IMR-90 (cell line): ENCODE results near the gene KCNIP1. TPM values are rescaled to one million over a fixed set of nuclear protein-coding genes. Genes with fewer than 3 reads are reported as not detected.

ENCODE experiments used
- ATAC-seq: fragments of 200-7000 bp; cut with Tn5 transposase; 2 replicates; pipeline ENCODE4 v1.9.1; 2020; ENCODE audit warnings: low read depth, mild to moderate bottlenecking, moderate library complexity
- BruUV-seq: library from RNA; stranded (reverse); fragments of 400-500 nt; replicated peaks from 2 replicates; lab custom pipeline; 2021; lab: Mats Ljungman, UMichigan
- CTCF ChIA-PET: fragments of 300-600 bp; formaldehyde crosslinking; extraction: SDS; loops from one replicate; lab custom pipeline; 2021; ENCODE audit warnings: antibody characterized with exemption; lab: Yijun Ruan, JAX
- POLR2A ChIA-PET: fragments of 300-600 bp; sonication (Branson Sonifier 250); formaldehyde crosslinking; loops from one replicate; lab custom pipeline; 2022; ENCODE audit warnings: antibody characterized with exemption; ENCODE audit not compliant: unreplicated experiment; lab: Charles Lee
- DNase-seq: peaks from one replicate; pipeline ENCODE4 v3.0.0; 2013
- H2AFZ ChIP-seq: replicated peaks from 2 replicates; pipeline ENCODE3; 2013; ENCODE audit warnings: low read length, mild to moderate bottlenecking; ENCODE audit not compliant: poor library complexity
- H2AK5ac ChIP-seq: 2 replicates; pipeline ENCODE4 v1.6.1; 2013; ENCODE audit warnings: low read depth, low read length, inconsistent platforms
- H2AK9ac ChIP-seq: replicated peaks from 2 replicates; pipeline ENCODE3; 2013; ENCODE audit warnings: mild to moderate bottlenecking, low read depth, low read length, moderate library complexity; ENCODE audit not compliant: poor library complexity
- H2BK120ac ChIP-seq: 2 replicates; pipeline ENCODE4 v1.6.1; 2013; ENCODE audit warnings: low read depth, low read length, inconsistent platforms
- H2BK15ac ChIP-seq: 3 replicates; pipeline ENCODE4 v1.6.1; 2013; ENCODE audit warnings: low read depth, low read length, inconsistent platforms
- H2BK20ac ChIP-seq: 2 replicates; pipeline ENCODE4 v1.6.1; 2013; ENCODE audit warnings: low read depth, mild to moderate bottlenecking, inconsistent platforms, low read length, moderate library complexity
- H2BK5ac ChIP-seq: 2 replicates; pipeline ENCODE4 v1.6.1; 2013; ENCODE audit warnings: mild to moderate bottlenecking, low read depth, low read length, inconsistent platforms; ENCODE audit not compliant: poor library complexity, severe bottlenecking
- H3K14ac ChIP-seq: replicated peaks from 2 replicates; pipeline ENCODE4 v1.6.1; 2013; ENCODE audit warnings: low read depth, low read length, inconsistent platforms
- H3K18ac ChIP-seq: 2 replicates; pipeline ENCODE4 v1.6.1; 2013; ENCODE audit warnings: low read depth, low read length, control low read depth
- H3K23ac ChIP-seq: 2 replicates; pipeline ENCODE4 v1.6.1; 2013; ENCODE audit warnings: low read depth, low read length, inconsistent platforms
- H3K27ac ChIP-seq: 2 replicates; pipeline ENCODE4 v1.5.1; 2013; ENCODE audit warnings: mild to moderate bottlenecking, control low read depth, low read length; ENCODE audit not compliant: insufficient read depth
- H3K27me3 ChIP-seq: 2 replicates; pipeline ENCODE4 v1.6.1; 2013; ENCODE audit warnings: low read length; ENCODE audit not compliant: control insufficient read depth, insufficient read depth
- H3K36me3 ChIP-seq: 2 replicates; pipeline ENCODE4 v1.6.1; 2013; ENCODE audit warnings: low read length, mixed read lengths; ENCODE audit not compliant: control insufficient read depth, insufficient read depth
- H3K4ac ChIP-seq: 2 replicates; pipeline ENCODE4 v1.6.1; 2013; ENCODE audit warnings: low read depth, low read length, inconsistent platforms
- H3K4me1 ChIP-seq: 2 replicates; pipeline ENCODE4 v1.6.1; 2013; ENCODE audit warnings: low read length, mixed read lengths; ENCODE audit not compliant: control insufficient read depth, insufficient read depth
- H3K4me2 ChIP-seq: 2 replicates; pipeline ENCODE4 v1.6.1; 2013; ENCODE audit warnings: low read depth, mild to moderate bottlenecking, control low read depth, low read length, moderate library complexity
- H3K4me3 ChIP-seq: 2 replicates; pipeline ENCODE4 v1.5.1; 2013; ENCODE audit warnings: low read depth, mild to moderate bottlenecking, control low read depth, low read length, moderate library complexity; ENCODE audit not compliant: insufficient read depth
- H3K56ac ChIP-seq: 2 replicates; pipeline ENCODE4 v1.6.1; 2013; ENCODE audit warnings: low read length, inconsistent platforms; ENCODE audit not compliant: insufficient read depth; ENCODE audit errors: extremely low read depth
- H3K79me1 ChIP-seq, 2 experiments: 2 replicates each; pipeline ENCODE4 v1.6.1; 2013; ENCODE audit warnings: low read length in 2 of 2, inconsistent platforms in 1 of 2, low read depth in 1 of 2
- H3K9ac ChIP-seq: 2 replicates; pipeline ENCODE4 v1.6.1; 2013; ENCODE audit warnings: low read depth, low read length, control low read depth
- H3K9me1 ChIP-seq: 2 replicates; pipeline ENCODE4 v1.6.1; 2013; ENCODE audit warnings: low read length, inconsistent platforms; ENCODE audit not compliant: insufficient read depth
- H3K9me3 ChIP-seq: 2 replicates; pipeline ENCODE4 v1.6.1; 2013; ENCODE audit warnings: low read length; ENCODE audit not compliant: control insufficient read depth, insufficient read depth
- H4K20me1 ChIP-seq: 2 replicates; pipeline ENCODE4 v1.6.1; 2013; ENCODE audit warnings: low read length, inconsistent platforms; ENCODE audit not compliant: insufficient read depth
- H4K5ac ChIP-seq: 2 replicates; pipeline ENCODE4 v1.6.1; 2013; ENCODE audit warnings: mild to moderate bottlenecking, low read depth, low read length, control low read depth
- H4K8ac ChIP-seq, 2 experiments: 2 replicates each; pipeline ENCODE4 v1.6.1; 2013; ENCODE audit warnings: low read depth in 2 of 2, low read length in 2 of 2, control low read depth in 1 of 2, inconsistent platforms in 1 of 2
- H4K91ac ChIP-seq: 2 replicates; pipeline ENCODE4 v1.6.1; 2013; ENCODE audit warnings: low read depth, low read length, inconsistent platforms; ENCODE audit not compliant: insufficient read depth
- CTCF ChIP-seq: conservative IDR thresholded peaks from 2 replicates; pipeline ENCODE4 v1.5.1; 2012; ENCODE audit warnings: mild to moderate bottlenecking, low read depth, low read length, improper control_type of control experiment
- ELK1 ChIP-seq: fragments of 150-350 bp; IDR thresholded peaks from 2 replicates; pipeline ENCODE4 v1.6.1; 2016; ENCODE audit warnings: low read depth, mild to moderate bottlenecking, low read length, moderate library complexity, borderline replicate concordance
- MAFK ChIP-seq: IDR thresholded peaks from 2 replicates; pipeline ENCODE4 v1.6.1; 2012; ENCODE audit warnings: low read depth, low read length, improper control_type of control experiment
- MAZ ChIP-seq: IDR thresholded peaks from 2 replicates; pipeline ENCODE4 v1.6.1; 2012; ENCODE audit warnings: low read depth, mild to moderate bottlenecking, low read length, improper control_type of control experiment, moderate library complexity, borderline replicate concordance
- NFE2L2 ChIP-seq: fragments of 150-350 bp; IDR thresholded peaks from 2 replicates; pipeline ENCODE4 v1.6.1; 2016; ENCODE audit warnings: low read depth, mild to moderate bottlenecking, low read length
- RAD21 ChIP-seq: IDR thresholded peaks from 2 replicates; pipeline ENCODE4 v1.6.1; 2012; ENCODE audit warnings: low read length, improper control_type of control experiment
- SMC3 ChIP-seq: fragments of 150-350 bp; IDR thresholded peaks from 2 replicates; pipeline ENCODE4 v1.6.1; 2016; ENCODE audit warnings: low read depth, mild to moderate bottlenecking, antibody characterized with exemption, low read length, moderate library complexity
- WGBS, 2 experiments: methylation state at CpG; one replicate each; pipeline versions ENCODE4 v1.1.5 to v1.1.7; 2013; ENCODE audit warnings: missing lambda C conversion rate in 2 of 2; ENCODE audit not compliant: insufficient read length in 1 of 2; ENCODE audit errors: extremely low coverage in 2 of 2; 5-methylcytosine and 5-hydroxymethylcytosine counted together
- dilution Hi-C: fragments of 300-500 bp; cut with HindIII; formaldehyde crosslinking; loops from one replicate; pipeline ENCODE4 v1.14.3; 2018; ENCODE audit warnings: low sequenced_read_pairs; ENCODE audit not compliant: unreplicated experiment
- in situ Hi-C: fragments of 300-500 bp; cut with MboI; formaldehyde crosslinking; loops from 3 replicates; pipeline ENCODE4 v1.14.3; 2019; ENCODE audit warnings: low sequenced_read_pairs, inconsistent platforms, mixed read lengths
- intact Hi-C: fragments of 100-400 bp; cut with micrococcal nuclease; formaldehyde crosslinking; loops from 2 replicates; pipeline ENCODE4 v1.10.0; 2022
- polyA plus RNA-seq, 3 experiments: library from polyadenylated mRNA; depleted of rRNA; stranded (reverse); fragments of >200 nt; gene quantifications; 2 replicates each; pipeline ENCODE4 v1.2.3, GENCODE V29; 2012; ENCODE audit warnings: low replicate concordance in 1 of 3
- total RNA-seq: library from RNA; depleted of rRNA; stranded (reverse); fragments of >200 nt; gene quantifications from 2 replicates; pipeline ENCODE4 v1.2.3, GENCODE V29; 2012

KCNIP1 gene
- total and polyA plus RNA-seq, 2 of the 4 experiments (the other 2 are of a cell fraction) = not detected

- no peak overlapping the region for H2BK120ac ChIP-seq
- H3K23ac ChIP-seq = no peak overlapping the region
- no peak overlapping the region for H3K9ac ChIP-seq
- no peak overlapping the region for H4K5ac ChIP-seq
- no peaks in the 10 kb centered on the region for H3K36me3 ChIP-seq
- H3K9me3 ChIP-seq = no peaks in the 10 kb centered on the region
- whole genome bisulfite sequencing, 2 experiments = no CpG with 5 or more reads among the region's 4 CpGs
- POLR2A ChIA-PET = no interaction called here
- no peak overlapping the region for H3K4ac ChIP-seq
- no peak overlapping the region for H3K18ac ChIP-seq
- dilution Hi-C loops (no loop called here), intact Hi-C loops (no loop called here), in situ Hi-C loops (no loop called here)
- H2AFZ ChIP-seq = no peak overlapping the region
- no peak overlapping the region for H3K4me3 ChIP-seq
- H2BK5ac ChIP-seq = no peak overlapping the region
- CTCF ChIA-PET = no interaction called here
- no peak overlapping the region for H4K8ac ChIP-seq
- no peak for TF ChIP-seq RAD21
- no peak for TF ChIP-seq CTCF
- TF ChIP-seq NFE2L2 = no peak
- no peak for TF ChIP-seq MAFK
- no peak for TF ChIP-seq ELK1
- no peak for TF ChIP-seq SMC3
- no peak for TF ChIP-seq MAZ
- H3K4me2 ChIP-seq = no peak overlapping the region
- peaks cover 4% of the 10 kb centered on the region; the same call in 1 of the 2 replicates for H3K27me3 ChIP-seq
- H4K20me1 ChIP-seq = no peaks in the 10 kb centered on the region
- ATAC-seq = no peak
- H3K9me1 ChIP-seq = no peaks in the 10 kb centered on the region; the same call in 1 of the 2 replicates
- H4K91ac ChIP-seq = no peak overlapping the region
- H2BK15ac ChIP-seq = no peak overlapping the region
- H3K79me1 ChIP-seq = no peaks in the 10 kb centered on the region
- H3K56ac ChIP-seq = no peak overlapping the region
- no peaks in the 10 kb centered on the region for H3K4me1 ChIP-seq
- no peak for DNase-seq
- no peak overlapping the region for H2BK20ac ChIP-seq
- no peak overlapping the region for H3K27ac ChIP-seq
- H3K14ac ChIP-seq = no peak overlapping the region
- no TSS peak for BruUV-seq
- H2AK5ac ChIP-seq = no peak overlapping the region
- no peak overlapping the region for H2AK9ac ChIP-seq
Measured at GRCh38 chr5:170711300-170711699, 207.5 kb downstream of the KCNIP1 start.
